ENCODE results near the gene ZCWPW1. TPM values are rescaled to one million over a fixed set of nuclear protein-coding genes. Genes with fewer than 3 reads are reported as not detected.

ZCWPW1 gene
- total and polyA plus RNA-seq, 2 experiments from 2014 or later = 0.59 to 2.7 TPM

DNA sequence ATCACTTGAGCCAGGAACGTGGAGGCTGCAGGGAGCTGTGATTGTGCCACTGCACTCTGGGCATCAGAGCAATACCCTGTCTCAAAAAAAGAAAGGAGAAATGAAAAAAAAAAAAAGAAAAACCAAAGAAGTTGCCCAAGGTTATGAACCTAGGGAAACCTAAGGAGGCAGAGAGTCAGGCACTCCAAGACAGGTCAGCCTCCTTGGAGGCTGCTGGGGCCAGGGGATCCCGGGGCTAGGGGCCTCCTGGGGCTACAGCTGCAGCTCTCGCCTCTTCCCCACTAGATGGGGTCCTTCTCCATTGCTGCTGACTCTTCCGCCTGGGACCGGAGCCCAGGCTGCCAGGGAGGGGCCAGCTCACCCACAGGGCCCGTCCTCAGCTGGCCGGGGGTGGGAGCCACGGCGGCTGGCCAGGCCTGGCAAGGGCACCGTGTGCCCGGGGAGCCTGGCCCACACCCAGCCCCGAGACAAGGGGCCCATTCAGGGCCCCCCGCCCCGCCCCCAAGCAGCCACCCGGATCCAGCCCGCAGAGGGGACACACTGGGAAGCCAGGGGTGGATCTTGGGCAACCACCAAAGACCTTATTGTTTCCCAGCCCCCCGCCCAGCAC is 37.3 kb upstream of the ZCWPW1 start:
- peak overlapping the region; percentile 39 for H3K4me3 Mint-ChIP-seq
- Histone ChIP-seq H3K4me1 (ENCODE audit: insufficient read depth) (no peaks in the 10 kb centered on the region; the same call in 1 of the 2 replicates), H3K36me3 (ENCODE audit: insufficient read depth) (no peaks in the 10 kb centered on the region), H3K27ac (ENCODE audit: low read depth) (no peak overlapping the region), H3K4me2 (peak overlapping the region; percentile 80), H4K20me1 (replicated peaks; ENCODE audit: insufficient read depth) (no peaks in the 10 kb centered on the region; the same call in 1 of the 2 replicates), H3K4me3 (peak overlapping the region; percentile 45), H3K79me2 (replicated peaks; ENCODE audit: insufficient read depth) (no peaks in the 10 kb centered on the region), H3K9me2 (ENCODE audit: insufficient read depth) (no peaks in the 10 kb centered on the region), H3F3A (replicated peaks; ENCODE audit: low read depth) (no peaks in the 10 kb centered on the region), H2AFZ (no peak overlapping the region), H3K27me3 (ENCODE audit: insufficient read depth) (no peaks in the 10 kb centered on the region)
- H3K4me1 Mint-ChIP-seq = peaks cover 8% of the 10 kb centered on the region
- H3K27ac Mint-ChIP-seq = no peak overlapping the region
- no peaks in the 10 kb centered on the region for H3K36me3 Mint-ChIP-seq (ENCODE audit: low read depth)
- TF ChIP-seq, protein P1, sequence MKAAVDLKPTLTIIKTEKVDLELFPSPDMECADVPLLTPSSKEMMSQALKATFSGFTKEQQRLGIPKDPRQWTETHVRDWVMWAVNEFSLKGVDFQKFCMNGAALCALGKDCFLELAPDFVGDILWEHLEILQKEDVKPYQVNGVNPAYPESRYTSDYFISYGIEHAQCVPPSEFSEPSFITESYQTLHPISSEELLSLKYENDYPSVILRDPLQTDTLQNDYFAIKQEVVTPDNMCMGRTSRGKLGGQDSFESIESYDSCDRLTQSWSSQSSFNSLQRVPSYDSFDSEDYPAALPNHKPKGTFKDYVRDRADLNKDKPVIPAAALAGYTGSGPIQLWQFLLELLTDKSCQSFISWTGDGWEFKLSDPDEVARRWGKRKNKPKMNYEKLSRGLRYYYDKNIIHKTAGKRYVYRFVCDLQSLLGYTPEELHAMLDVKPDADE (IDR thresholded peaks at IDR 0.05) = no peak
- TF ChIP-seq POLR2AphosphoS5 (IDR thresholded peaks at IDR 0.05; ENCODE audit: low read depth) = 0 out of 2 replicates have a peak, but pooled peaks have one; percentile 24
- TF ChIP-seq, protein P2, sequence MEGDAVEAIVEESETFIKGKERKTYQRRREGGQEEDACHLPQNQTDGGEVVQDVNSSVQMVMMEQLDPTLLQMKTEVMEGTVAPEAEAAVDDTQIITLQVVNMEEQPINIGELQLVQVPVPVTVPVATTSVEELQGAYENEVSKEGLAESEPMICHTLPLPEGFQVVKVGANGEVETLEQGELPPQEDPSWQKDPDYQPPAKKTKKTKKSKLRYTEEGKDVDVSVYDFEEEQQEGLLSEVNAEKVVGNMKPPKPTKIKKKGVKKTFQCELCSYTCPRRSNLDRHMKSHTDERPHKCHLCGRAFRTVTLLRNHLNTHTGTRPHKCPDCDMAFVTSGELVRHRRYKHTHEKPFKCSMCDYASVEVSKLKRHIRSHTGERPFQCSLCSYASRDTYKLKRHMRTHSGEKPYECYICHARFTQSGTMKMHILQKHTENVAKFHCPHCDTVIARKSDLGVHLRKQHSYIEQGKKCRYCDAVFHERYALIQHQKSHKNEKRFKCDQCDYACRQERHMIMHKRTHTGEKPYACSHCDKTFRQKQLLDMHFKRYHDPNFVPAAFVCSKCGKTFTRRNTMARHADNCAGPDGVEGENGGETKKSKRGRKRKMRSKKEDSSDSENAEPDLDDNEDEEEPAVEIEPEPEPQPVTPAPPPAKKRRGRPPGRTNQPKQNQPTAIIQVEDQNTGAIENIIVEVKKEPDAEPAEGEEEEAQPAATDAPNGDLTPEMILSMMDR (conservative IDR thresholded peaks at IDR 0.05; ENCODE audit: low read depth in 2 of 2) = peak; percentile 48 to 86
- peaks cover 8% of the 10 kb centered on the region for H3K27me3 Mint-ChIP-seq (ENCODE audit: insufficient read depth, low read depth, poor library complexity)
- ATAC-seq (peak; percentile 83), DNase-seq (ENCODE audit: low spot score) (peak; percentile 87)
- no peaks in the 10 kb centered on the region for H3K9me3 Mint-ChIP-seq

DNA sequence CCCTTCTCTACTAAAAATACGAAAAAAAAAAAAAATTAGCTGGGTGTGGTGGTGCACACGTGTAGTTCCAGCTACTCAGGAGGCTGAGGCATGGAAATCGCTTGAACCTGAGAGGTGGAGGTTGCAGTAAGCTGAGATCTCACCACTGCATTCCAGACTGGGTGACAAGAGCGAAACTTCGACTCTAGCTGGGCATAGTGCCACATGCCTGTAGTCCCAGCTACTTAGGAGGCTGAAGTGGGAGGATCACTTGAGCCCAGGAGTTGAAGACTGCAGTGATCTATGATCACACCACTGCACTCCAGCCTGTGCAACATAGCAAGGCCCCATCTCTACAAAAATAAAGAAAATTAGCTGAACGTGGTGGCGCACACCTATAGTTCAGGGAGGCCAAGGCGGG is 36.8 kb upstream of the ZCWPW1 start:
- Histone ChIP-seq H3F3A (replicated peaks; ENCODE audit: low read depth) (no peaks in the 10 kb centered on the region), H3K27me3 (ENCODE audit: insufficient read depth) (no peaks in the 10 kb centered on the region), H3K4me1 (ENCODE audit: insufficient read depth) (no peaks in the 10 kb centered on the region; the same call in 1 of the 2 replicates), H4K20me1 (replicated peaks; ENCODE audit: insufficient read depth) (no peaks in the 10 kb centered on the region; the same call in 1 of the 2 replicates), H3K79me2 (replicated peaks; ENCODE audit: insufficient read depth) (no peaks in the 10 kb centered on the region), H3K36me3 (ENCODE audit: insufficient read depth) (no peaks in the 10 kb centered on the region), H2AFZ (no peak overlapping the region), H3K4me3 (no peak overlapping the region), H3K9me2 (ENCODE audit: insufficient read depth) (no peaks in the 10 kb centered on the region), H3K27ac (ENCODE audit: low read depth) (no peak overlapping the region), H3K4me2 (no peak overlapping the region)
- Mint-ChIP-seq H3K4me1 (peaks cover 8% of the 10 kb centered on the region), H3K36me3 (ENCODE audit: low read depth) (no peaks in the 10 kb centered on the region), H3K4me3 (peak overlapping the region; percentile 39; the same call in 1 of the 3 replicates), H3K27ac (no peak overlapping the region), H3K27me3 (ENCODE audit: insufficient read depth, low read depth, poor library complexity) (peaks cover 8% of the 10 kb centered on the region), H3K9me3 (no peaks in the 10 kb centered on the region)
- DNase-seq (ENCODE audit: low spot score) (no peak), ATAC-seq (no peak)
- TF ChIP-seq JUNB (IDR thresholded peaks at IDR 0.05; ENCODE audit: unreplicated experiment) = no peak

DNA sequence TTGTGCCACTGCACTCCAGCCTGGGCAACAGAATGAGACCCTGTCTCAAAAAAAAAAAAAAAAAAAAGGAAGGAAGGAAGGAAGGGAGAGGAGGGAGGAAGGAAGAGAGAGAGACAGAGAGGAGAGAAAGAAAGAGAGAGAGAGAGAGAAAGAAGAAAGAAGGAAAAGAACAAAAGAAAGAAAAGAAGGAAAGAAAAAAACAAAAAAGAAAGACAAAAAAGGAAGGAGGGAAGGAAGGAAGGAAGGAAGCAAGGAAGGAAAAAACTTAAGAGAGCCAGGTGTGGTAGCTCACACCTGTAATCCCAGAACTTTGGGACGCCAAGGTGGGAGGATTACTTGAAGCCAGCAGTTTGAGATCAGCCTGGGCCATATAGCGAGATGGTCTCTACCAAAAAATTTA is 36.3 kb upstream of the ZCWPW1 start:
- no peaks in the 10 kb centered on the region for H4K20me1 ChIP-seq (replicated peaks; ENCODE audit: insufficient read depth)
- Mint-ChIP-seq H3K36me3 (ENCODE audit: low read depth) (no peaks in the 10 kb centered on the region), H3K4me1 (peaks cover 5% of the 10 kb centered on the region), H3K9me3 (no peaks in the 10 kb centered on the region), H3K27me3 (ENCODE audit: insufficient read depth, low read depth, poor library complexity) (peaks cover 8% of the 10 kb centered on the region), H3K4me3 (no peak overlapping the region), H3K27ac (no peak overlapping the region)
- ATAC-seq = no peak
- no peaks in the 10 kb centered on the region for H3K79me2 ChIP-seq (replicated peaks; ENCODE audit: insufficient read depth)
- no peaks in the 10 kb centered on the region for H3K27me3 ChIP-seq (ENCODE audit: insufficient read depth)
- no peak overlapping the region for H2AFZ ChIP-seq
- H3K36me3 ChIP-seq (ENCODE audit: insufficient read depth) = no peaks in the 10 kb centered on the region
- no peaks in the 10 kb centered on the region for H3K9me2 ChIP-seq (ENCODE audit: insufficient read depth)
- no peak for DNase-seq (ENCODE audit: low spot score)
- H3K4me1 ChIP-seq (ENCODE audit: insufficient read depth) = no peaks in the 10 kb centered on the region; the same call in 1 of the 2 replicates
- no peak overlapping the region for H3K4me3 ChIP-seq
- H3K27ac ChIP-seq (ENCODE audit: low read depth) = no peak overlapping the region
- H3F3A ChIP-seq (replicated peaks; ENCODE audit: low read depth) = no peaks in the 10 kb centered on the region
- no peak overlapping the region for H3K4me2 ChIP-seq
- TF ChIP-seq JUNB (IDR thresholded peaks at IDR 0.05; ENCODE audit: unreplicated experiment) (no peak), CREB1 (CRISPR knock-in tag; IDR thresholded peaks at IDR 0.05; ENCODE audit: low read depth) (no peak), ZNF331 (CRISPR knock-in tag; IDR thresholded peaks at IDR 0.05; ENCODE audit: low read depth) (no peak)
- TF ChIP-seq, protein P3, sequence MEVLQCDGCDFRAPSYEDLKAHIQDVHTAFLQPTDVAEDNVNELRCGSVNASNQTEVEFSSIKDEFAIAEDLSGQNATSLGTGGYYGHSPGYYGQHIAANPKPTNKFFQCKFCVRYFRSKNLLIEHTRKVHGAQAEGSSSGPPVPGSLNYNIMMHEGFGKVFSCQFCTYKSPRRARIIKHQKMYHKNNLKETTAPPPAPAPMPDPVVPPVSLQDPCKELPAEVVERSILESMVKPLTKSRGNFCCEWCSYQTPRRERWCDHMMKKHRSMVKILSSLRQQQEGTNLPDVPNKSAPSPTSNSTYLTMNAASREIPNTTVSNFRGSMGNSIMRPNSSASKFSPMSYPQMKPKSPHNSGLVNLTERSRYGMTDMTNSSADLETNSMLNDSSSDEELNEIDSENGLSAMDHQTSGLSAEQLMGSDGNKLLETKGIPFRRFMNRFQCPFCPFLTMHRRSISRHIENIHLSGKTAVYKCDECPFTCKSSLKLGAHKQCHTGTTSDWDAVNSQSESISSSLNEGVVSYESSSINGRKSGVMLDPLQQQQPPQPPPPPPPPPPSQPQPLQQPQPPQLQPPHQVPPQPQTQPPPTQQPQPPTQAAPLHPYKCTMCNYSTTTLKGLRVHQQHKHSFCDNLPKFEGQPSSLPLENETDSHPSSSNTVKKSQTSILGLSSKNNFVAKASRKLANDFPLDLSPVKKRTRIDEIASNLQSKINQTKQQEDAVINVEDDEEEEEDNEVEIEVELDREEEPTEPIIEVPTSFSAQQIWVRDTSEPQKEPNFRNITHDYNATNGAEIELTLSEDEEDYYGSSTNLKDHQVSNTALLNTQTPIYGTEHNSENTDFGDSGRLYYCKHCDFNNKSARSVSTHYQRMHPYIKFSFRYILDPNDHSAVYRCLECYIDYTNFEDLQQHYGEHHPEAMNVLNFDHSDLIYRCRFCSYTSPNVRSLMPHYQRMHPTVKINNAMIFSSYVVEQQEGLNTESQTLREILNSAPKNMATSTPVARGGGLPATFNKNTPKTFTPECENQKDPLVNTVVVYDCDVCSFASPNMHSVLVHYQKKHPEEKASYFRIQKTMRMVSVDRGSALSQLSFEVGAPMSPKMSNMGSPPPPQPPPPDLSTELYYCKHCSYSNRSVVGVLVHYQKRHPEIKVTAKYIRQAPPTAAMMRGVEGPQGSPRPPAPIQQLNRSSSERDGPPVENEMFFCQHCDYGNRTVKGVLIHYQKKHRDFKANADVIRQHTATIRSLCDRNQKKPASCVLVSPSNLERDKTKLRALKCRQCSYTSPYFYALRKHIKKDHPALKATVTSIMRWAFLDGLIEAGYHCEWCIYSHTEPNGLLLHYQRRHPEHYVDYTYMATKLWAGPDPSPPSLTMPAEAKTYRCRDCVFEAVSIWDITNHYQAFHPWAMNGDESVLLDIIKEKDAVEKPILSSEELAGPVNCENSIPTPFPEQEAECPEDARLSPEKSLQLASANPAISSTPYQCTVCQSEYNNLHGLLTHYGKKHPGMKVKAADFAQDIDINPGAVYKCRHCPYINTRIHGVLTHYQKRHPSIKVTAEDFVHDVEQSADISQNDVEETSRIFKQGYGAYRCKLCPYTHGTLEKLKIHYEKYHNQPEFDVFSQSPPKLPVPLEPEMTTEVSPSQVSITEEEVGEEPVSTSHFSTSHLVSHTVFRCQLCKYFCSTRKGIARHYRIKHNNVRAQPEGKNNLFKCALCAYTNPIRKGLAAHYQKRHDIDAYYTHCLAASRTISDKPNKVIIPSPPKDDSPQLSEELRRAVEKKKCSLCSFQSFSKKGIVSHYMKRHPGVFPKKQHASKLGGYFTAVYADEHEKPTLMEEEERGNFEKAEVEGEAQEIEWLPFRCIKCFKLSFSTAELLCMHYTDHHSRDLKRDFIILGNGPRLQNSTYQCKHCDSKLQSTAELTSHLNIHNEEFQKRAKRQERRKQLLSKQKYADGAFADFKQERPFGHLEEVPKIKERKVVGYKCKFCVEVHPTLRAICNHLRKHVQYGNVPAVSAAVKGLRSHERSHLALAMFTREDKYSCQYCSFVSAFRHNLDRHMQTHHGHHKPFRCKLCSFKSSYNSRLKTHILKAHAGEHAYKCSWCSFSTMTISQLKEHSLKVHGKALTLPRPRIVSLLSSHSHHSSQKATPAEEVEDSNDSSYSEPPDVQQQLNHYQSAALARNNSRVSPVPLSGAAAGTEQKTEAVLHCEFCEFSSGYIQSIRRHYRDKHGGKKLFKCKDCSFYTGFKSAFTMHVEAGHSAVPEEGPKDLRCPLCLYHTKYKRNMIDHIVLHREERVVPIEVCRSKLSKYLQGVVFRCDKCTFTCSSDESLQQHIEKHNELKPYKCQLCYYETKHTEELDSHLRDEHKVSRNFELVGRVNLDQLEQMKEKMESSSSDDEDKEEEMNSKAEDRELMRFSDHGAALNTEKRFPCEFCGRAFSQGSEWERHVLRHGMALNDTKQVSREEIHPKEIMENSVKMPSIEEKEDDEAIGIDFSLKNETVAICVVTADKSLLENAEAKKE (CRISPR knock-in tag; IDR thresholded peaks at IDR 0.05) = no peak

All from GM23338 (cell line).